WTC11 (cell line): ENCODE data around the gene GDA.

Source experiments
- CBFB ChIP-seq: sonication (generic); formaldehyde crosslinking; IDR thresholded peaks from 2 replicates; pipeline ENCODE4 v1.8.1; 2022; ENCODE audit warnings: mild to moderate bottlenecking, low read depth, missing genetic modification reagents
- ELF4 ChIP-seq: sonication (generic); formaldehyde crosslinking; IDR thresholded peaks from 2 replicates; pipeline ENCODE4 v1.8.1; 2022; ENCODE audit warnings: low read depth, mild to moderate bottlenecking, moderate library complexity, missing genetic modification reagents
- FOXJ3 ChIP-seq: sonication (generic); formaldehyde crosslinking; IDR thresholded peaks from 2 replicates; pipeline ENCODE4 v1.9.0; 2021; ENCODE audit warnings: missing genetic modification reagents, mild to moderate bottlenecking, borderline replicate concordance
- JUN ChIP-seq: sonication (generic); formaldehyde crosslinking; IDR thresholded peaks from 2 replicates; pipeline ENCODE4 v1.8.0; 2023; ENCODE audit warnings: mild to moderate bottlenecking, missing genetic modification reagents
- NFATC4 ChIP-seq: fragments of 250-450 bp; sonication (Bioruptor Pico); IDR thresholded peaks from 2 replicates; pipeline ENCODE4 v1.9.0; 2021; ENCODE audit warnings: mild to moderate bottlenecking
- NR1H2 ChIP-seq: sonication (generic); formaldehyde crosslinking; IDR thresholded peaks from 2 replicates; pipeline ENCODE4 v1.9.0; 2021; ENCODE audit warnings: mild to moderate bottlenecking, moderate library complexity, missing genetic modification reagents
- ZNF121 ChIP-seq: sonication (generic); formaldehyde crosslinking; IDR thresholded peaks from 2 replicates; pipeline ENCODE4 v1.8.0; 2023; ENCODE audit warnings: missing genetic modification reagents
- ZNF232 ChIP-seq: sonication (generic); formaldehyde crosslinking; IDR thresholded peaks from 2 replicates; pipeline ENCODE4 v1.8.0; 2022; ENCODE audit warnings: mild to moderate bottlenecking, missing genetic modification reagents
- TF ChIP-seq, protein P1 (sequence below): fragments of 200-600 bp; IDR thresholded peaks from 2 replicates; pipeline ENCODE4 v1.8.0; 2022; ENCODE audit warnings: antibody characterized with exemption
- TF ChIP-seq, protein P2 (sequence below): sonication (generic); formaldehyde crosslinking; conservative IDR thresholded peaks from 2 replicates; pipeline ENCODE4 v1.8.1; 2023; ENCODE audit warnings: mild to moderate bottlenecking, low read depth, missing genetic modification reagents, moderate library complexity
- TF ChIP-seq, protein P3 (sequence below): sonication (generic); formaldehyde crosslinking; IDR thresholded peaks from 2 replicates; pipeline ENCODE4 v1.8.1; 2023; ENCODE audit warnings: mild to moderate bottlenecking, missing genetic modification reagents, borderline replicate concordance
- TF ChIP-seq, protein P4 (sequence below): sonication (generic); formaldehyde crosslinking; IDR thresholded peaks from 2 replicates; pipeline ENCODE4 v1.8.1; 2022; ENCODE audit warnings: low read depth, missing genetic modification reagents, borderline replicate concordance
- TF ChIP-seq, protein P5 (sequence below): sonication (generic); formaldehyde crosslinking; IDR thresholded peaks from 2 replicates; pipeline ENCODE4 v1.8.1; 2023; ENCODE audit warnings: mild to moderate bottlenecking, missing genetic modification reagents, moderate library complexity
- TF ChIP-seq, protein P6 (sequence below): sonication (generic); formaldehyde crosslinking; IDR thresholded peaks from 2 replicates; pipeline ENCODE4 v1.8.0; 2023; ENCODE audit warnings: mild to moderate bottlenecking, missing genetic modification reagents

DNA sequence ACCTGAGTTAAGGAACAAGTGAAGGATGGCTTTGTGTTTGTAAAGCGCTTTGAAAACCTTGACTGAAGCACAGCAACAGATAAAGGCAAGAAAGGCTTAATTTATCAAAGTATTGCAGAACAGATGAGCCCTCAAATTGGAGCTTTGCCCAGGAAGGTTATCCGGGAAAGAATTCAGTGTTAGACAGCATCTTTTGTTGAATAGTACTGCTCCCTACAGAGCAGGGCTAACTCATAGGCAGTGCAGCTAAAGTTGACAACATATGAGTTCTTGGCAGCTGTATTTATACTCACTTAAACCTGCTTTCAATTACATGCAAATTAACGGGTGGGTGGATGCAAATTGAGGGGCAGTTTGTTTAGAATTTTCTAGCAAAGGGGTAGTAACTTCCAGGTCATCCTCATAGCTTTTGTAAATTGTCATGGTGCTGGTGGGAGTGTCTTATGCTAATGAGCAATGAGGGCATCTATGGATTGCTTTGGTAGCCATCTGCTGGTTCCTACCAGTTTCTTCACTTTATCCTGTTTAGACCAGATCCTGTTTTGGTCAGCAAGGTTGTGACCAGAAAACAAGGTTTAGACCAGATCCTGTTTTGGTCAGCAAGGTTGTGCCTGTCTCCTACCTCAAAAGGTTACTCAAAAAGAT, 105.8 kb downstream of the GDA start:
- TF ChIP-seq, protein P1, sequence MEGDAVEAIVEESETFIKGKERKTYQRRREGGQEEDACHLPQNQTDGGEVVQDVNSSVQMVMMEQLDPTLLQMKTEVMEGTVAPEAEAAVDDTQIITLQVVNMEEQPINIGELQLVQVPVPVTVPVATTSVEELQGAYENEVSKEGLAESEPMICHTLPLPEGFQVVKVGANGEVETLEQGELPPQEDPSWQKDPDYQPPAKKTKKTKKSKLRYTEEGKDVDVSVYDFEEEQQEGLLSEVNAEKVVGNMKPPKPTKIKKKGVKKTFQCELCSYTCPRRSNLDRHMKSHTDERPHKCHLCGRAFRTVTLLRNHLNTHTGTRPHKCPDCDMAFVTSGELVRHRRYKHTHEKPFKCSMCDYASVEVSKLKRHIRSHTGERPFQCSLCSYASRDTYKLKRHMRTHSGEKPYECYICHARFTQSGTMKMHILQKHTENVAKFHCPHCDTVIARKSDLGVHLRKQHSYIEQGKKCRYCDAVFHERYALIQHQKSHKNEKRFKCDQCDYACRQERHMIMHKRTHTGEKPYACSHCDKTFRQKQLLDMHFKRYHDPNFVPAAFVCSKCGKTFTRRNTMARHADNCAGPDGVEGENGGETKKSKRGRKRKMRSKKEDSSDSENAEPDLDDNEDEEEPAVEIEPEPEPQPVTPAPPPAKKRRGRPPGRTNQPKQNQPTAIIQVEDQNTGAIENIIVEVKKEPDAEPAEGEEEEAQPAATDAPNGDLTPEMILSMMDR: no peak
- TF ChIP-seq ZNF232 (CRISPR knock-in tag): no peak
- TF ChIP-seq, protein P2, sequence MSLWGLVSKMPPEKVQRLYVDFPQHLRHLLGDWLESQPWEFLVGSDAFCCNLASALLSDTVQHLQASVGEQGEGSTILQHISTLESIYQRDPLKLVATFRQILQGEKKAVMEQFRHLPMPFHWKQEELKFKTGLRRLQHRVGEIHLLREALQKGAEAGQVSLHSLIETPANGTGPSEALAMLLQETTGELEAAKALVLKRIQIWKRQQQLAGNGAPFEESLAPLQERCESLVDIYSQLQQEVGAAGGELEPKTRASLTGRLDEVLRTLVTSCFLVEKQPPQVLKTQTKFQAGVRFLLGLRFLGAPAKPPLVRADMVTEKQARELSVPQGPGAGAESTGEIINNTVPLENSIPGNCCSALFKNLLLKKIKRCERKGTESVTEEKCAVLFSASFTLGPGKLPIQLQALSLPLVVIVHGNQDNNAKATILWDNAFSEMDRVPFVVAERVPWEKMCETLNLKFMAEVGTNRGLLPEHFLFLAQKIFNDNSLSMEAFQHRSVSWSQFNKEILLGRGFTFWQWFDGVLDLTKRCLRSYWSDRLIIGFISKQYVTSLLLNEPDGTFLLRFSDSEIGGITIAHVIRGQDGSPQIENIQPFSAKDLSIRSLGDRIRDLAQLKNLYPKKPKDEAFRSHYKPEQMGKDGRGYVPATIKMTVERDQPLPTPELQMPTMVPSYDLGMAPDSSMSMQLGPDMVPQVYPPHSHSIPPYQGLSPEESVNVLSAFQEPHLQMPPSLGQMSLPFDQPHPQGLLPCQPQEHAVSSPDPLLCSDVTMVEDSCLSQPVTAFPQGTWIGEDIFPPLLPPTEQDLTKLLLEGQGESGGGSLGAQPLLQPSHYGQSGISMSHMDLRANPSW (CRISPR knock-in tag): no peak
- TF ChIP-seq FOXJ3 (CRISPR knock-in tag): no peak
- TF ChIP-seq, protein P3, sequence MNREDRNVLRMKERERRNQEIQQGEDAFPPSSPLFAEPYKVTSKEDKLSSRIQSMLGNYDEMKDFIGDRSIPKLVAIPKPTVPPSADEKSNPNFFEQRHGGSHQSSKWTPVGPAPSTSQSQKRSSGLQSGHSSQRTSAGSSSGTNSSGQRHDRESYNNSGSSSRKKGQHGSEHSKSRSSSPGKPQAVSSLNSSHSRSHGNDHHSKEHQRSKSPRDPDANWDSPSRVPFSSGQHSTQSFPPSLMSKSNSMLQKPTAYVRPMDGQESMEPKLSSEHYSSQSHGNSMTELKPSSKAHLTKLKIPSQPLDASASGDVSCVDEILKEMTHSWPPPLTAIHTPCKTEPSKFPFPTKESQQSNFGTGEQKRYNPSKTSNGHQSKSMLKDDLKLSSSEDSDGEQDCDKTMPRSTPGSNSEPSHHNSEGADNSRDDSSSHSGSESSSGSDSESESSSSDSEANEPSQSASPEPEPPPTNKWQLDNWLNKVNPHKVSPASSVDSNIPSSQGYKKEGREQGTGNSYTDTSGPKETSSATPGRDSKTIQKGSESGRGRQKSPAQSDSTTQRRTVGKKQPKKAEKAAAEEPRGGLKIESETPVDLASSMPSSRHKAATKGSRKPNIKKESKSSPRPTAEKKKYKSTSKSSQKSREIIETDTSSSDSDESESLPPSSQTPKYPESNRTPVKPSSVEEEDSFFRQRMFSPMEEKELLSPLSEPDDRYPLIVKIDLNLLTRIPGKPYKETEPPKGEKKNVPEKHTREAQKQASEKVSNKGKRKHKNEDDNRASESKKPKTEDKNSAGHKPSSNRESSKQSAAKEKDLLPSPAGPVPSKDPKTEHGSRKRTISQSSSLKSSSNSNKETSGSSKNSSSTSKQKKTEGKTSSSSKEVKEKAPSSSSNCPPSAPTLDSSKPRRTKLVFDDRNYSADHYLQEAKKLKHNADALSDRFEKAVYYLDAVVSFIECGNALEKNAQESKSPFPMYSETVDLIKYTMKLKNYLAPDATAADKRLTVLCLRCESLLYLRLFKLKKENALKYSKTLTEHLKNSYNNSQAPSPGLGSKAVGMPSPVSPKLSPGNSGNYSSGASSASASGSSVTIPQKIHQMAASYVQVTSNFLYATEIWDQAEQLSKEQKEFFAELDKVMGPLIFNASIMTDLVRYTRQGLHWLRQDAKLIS: no peak
- TF ChIP-seq ELF4 (CRISPR knock-in tag): no peak
- TF ChIP-seq, protein P4, sequence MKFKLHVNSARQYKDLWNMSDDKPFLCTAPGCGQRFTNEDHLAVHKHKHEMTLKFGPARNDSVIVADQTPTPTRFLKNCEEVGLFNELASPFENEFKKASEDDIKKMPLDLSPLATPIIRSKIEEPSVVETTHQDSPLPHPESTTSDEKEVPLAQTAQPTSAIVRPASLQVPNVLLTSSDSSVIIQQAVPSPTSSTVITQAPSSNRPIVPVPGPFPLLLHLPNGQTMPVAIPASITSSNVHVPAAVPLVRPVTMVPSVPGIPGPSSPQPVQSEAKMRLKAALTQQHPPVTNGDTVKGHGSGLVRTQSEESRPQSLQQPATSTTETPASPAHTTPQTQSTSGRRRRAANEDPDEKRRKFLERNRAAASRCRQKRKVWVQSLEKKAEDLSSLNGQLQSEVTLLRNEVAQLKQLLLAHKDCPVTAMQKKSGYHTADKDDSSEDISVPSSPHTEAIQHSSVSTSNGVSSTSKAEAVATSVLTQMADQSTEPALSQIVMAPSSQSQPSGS (CRISPR knock-in tag): no peak
- TF ChIP-seq ZNF121: no peak
- TF ChIP-seq NR1H2 (CRISPR knock-in tag): no peak
- no peak for TF ChIP-seq JUN (CRISPR knock-in tag)
- TF ChIP-seq, protein P5, sequence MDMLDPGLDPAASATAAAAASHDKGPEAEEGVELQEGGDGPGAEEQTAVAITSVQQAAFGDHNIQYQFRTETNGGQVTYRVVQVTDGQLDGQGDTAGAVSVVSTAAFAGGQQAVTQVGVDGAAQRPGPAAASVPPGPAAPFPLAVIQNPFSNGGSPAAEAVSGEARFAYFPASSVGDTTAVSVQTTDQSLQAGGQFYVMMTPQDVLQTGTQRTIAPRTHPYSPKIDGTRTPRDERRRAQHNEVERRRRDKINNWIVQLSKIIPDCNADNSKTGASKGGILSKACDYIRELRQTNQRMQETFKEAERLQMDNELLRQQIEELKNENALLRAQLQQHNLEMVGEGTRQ: no peak
- TF ChIP-seq NFATC4 (CRISPR knock-in tag): no peak
- TF ChIP-seq, protein P6, sequence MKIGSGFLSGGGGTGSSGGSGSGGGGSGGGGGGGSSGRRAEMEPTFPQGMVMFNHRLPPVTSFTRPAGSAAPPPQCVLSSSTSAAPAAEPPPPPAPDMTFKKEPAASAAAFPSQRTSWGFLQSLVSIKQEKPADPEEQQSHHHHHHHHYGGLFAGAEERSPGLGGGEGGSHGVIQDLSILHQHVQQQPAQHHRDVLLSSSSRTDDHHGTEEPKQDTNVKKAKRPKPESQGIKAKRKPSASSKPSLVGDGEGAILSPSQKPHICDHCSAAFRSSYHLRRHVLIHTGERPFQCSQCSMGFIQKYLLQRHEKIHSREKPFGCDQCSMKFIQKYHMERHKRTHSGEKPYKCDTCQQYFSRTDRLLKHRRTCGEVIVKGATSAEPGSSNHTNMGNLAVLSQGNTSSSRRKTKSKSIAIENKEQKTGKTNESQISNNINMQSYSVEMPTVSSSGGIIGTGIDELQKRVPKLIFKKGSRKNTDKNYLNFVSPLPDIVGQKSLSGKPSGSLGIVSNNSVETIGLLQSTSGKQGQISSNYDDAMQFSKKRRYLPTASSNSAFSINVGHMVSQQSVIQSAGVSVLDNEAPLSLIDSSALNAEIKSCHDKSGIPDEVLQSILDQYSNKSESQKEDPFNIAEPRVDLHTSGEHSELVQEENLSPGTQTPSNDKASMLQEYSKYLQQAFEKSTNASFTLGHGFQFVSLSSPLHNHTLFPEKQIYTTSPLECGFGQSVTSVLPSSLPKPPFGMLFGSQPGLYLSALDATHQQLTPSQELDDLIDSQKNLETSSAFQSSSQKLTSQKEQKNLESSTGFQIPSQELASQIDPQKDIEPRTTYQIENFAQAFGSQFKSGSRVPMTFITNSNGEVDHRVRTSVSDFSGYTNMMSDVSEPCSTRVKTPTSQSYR (CRISPR knock-in tag): no peak
- no peak for TF ChIP-seq CBFB
